ENCODE results near the gene CHRNA4. TPM values are rescaled to one million over a fixed set of nuclear protein-coding genes. Genes with fewer than 3 reads are reported as not detected.

Gene CHRNA4
- total RNA-seq, 6 experiments from 2014 or later: 4.6 to 165 (median 26.8) TPM

GRCh38 chr20:63352811-63353221 lies 8.3 kb downstream of the CHRNA4 start:
- Histone ChIP-seq H3K27me3 (no peaks in the 10 kb centered on the region), H3K4me1 (peaks cover 0 to 6% (median 3%) of the 10 kb centered on the region in 4 donors), H3K9me3 (no peaks in the 10 kb centered on the region), H3K27ac (no peak overlapping the region), H3K36me3 (peaks cover 0 to 3% (median 0%) of the 10 kb centered on the region in 4 donors), H3K4me3 (no peak overlapping the region)
- intact Hi-C loops (cut with DNase I): no loop called here
- no peak for TF ChIP-seq CTCF (IDR thresholded peaks at IDR 0.05)
- TF ChIP-seq POLR2A (IDR thresholded peaks at IDR 0.05): no peak
- no peak for ATAC-seq
- DNase-seq: peak in 1 of 3 donors; percentile 39
- WGBS (ENCODE audit: insufficient coverage, low coverage, low lambda C conversion rate, missing lambda C conversion rate): no CpG with 5 or more reads among the region's 12 CpGs

GRCh38 chr20:63351811-63352591 lies 9.1 kb downstream of the CHRNA4 start:
- intact Hi-C loops (cut with DNase I): no loop called here
- no peak overlapping the region for H3K4me3 ChIP-seq
- H3K36me3 ChIP-seq: peaks cover 0 to 3% (median 0%) of the 10 kb centered on the region in 4 donors
- no peaks in the 10 kb centered on the region for H3K4me1 ChIP-seq
- 11% methylated on average over 13 of the region's 28 CpGs for WGBS (ENCODE audit: insufficient coverage, low coverage, low lambda C conversion rate, missing lambda C conversion rate)
- H3K9me3 ChIP-seq: no peaks in the 10 kb centered on the region
- DNase-seq (peak in 1 of 3 donors; percentile 47), ATAC-seq (peak; percentile 12 to 48 (median 32))
- no peak for TF ChIP-seq CTCF (IDR thresholded peaks at IDR 0.05)
- TF ChIP-seq POLR2A (IDR thresholded peaks at IDR 0.05): no peak
- no peak overlapping the region for H3K27ac ChIP-seq
- H3K27me3 ChIP-seq: no peaks in the 10 kb centered on the region

GRCh38 chr20:63351326-63351700 lies 9.8 kb downstream of the CHRNA4 start:
- intact Hi-C loops (cut with DNase I): no loop called here
- no peaks in the 10 kb centered on the region for H3K4me1 ChIP-seq
- no peaks in the 10 kb centered on the region for H3K27me3 ChIP-seq
- H3K27ac ChIP-seq: no peak overlapping the region
- ATAC-seq: peak in 1 of 4 donors; percentile 15
- H3K36me3 ChIP-seq: peaks cover 0 to 3% (median 0%) of the 10 kb centered on the region in 4 donors
- no peak overlapping the region for H3K4me3 ChIP-seq
- WGBS (ENCODE audit: insufficient coverage, low coverage, low lambda C conversion rate, missing lambda C conversion rate): 78% methylated on average over 10 of the region's 12 CpGs
- DNase-seq: no peak
- TF ChIP-seq POLR2A (IDR thresholded peaks at IDR 0.05) (no peak), CTCF (IDR thresholded peaks at IDR 0.05) (no peak)
- no peaks in the 10 kb centered on the region for H3K9me3 ChIP-seq

GRCh38 chr20:63350597-63351325 lies 10.4 kb downstream of the CHRNA4 start:
- DNase-seq: peak in 1 of 3 donors; percentile 48
- Histone ChIP-seq H3K4me3 (no peak overlapping the region), H3K9me3 (no peaks in the 10 kb centered on the region), H3K27ac (no peak overlapping the region), H3K4me1 (no peaks in the 10 kb centered on the region), H3K27me3 (no peaks in the 10 kb centered on the region), H3K36me3 (peaks cover 0 to 3% (median 0%) of the 10 kb centered on the region in 4 donors)
- ATAC-seq: peak in 1 of 4 donors; percentile 1
- intact Hi-C loops (cut with DNase I): no loop called here
- TF ChIP-seq POLR2A (IDR thresholded peaks at IDR 0.05) (no peak), CTCF (IDR thresholded peaks at IDR 0.05) (no peak)
- WGBS (ENCODE audit: insufficient coverage, low coverage, low lambda C conversion rate, missing lambda C conversion rate): 71% methylated on average over 19 of the region's 46 CpGs

Data from right lobe of liver (tissue), 6 donors.